H7 (cell line): ENCODE data around the gene NLK. TPM values are rescaled to one million over a fixed set of nuclear protein-coding genes. Genes with fewer than 3 reads are reported as not detected.
"Not testable (repeated sequence)": the region's sequence is repeated elsewhere in the genome, so short reads cannot be mapped to it uniquely, and the experiment has no call there.

Experiments
- DNase-seq: peaks from one replicate; pipeline ENCODE4 v3.0.0; 2012
- H3K27me3 ChIP-seq: 2 replicates; pipeline ENCODE4 v1.6.0; 2011; ENCODE audit warnings: mild to moderate bottlenecking, low read length; ENCODE audit not compliant: control insufficient read depth, insufficient read depth
- H3K36me3 ChIP-seq: replicated peaks from 2 replicates; pipeline ENCODE4 v1.5.1; 2011; ENCODE audit warnings: low read length; ENCODE audit not compliant: control insufficient read depth, insufficient read depth
- H3K4me3 ChIP-seq: 2 replicates; pipeline ENCODE4 v1.5.1; 2011; ENCODE audit warnings: low read depth, mild to moderate bottlenecking, control low read depth, low read length, moderate library complexity; ENCODE audit not compliant: insufficient read depth
- total RNA-seq: library from RNA; depleted of rRNA; stranded (reverse); fragments of >200 nt; shearing (Covaris generic); gene quantifications from 2 replicates; pipeline ENCODE4 v1.2.3, GENCODE V29; 2014

The NLK gene
- total RNA-seq, 1 experiment from 2014 or later: 20.4 TPM

- Histone ChIP-seq H3K27me3 (no peaks in the 10 kb centered on the region), H3K36me3 (no peaks in the 10 kb centered on the region), H3K4me3 (no peak overlapping the region)
- DNase-seq: no peak
Observed at GRCh38 chr17:28206292-28206691, 163.8 kb downstream of the NLK start.

- DNase-seq: no peak
- no peaks in the 10 kb centered on the region for H3K36me3 ChIP-seq
- no peak overlapping the region for H3K4me3 ChIP-seq
- no peaks in the 10 kb centered on the region for H3K27me3 ChIP-seq
Observed at GRCh38 chr17:28211811-28212210, 169.3 kb downstream of the NLK start.

GRCh38 chr17:28213578-28213977, 171.1 kb downstream of the NLK start:
- H3K36me3 ChIP-seq, DNase-seq, H3K27me3 ChIP-seq, H3K4me3 ChIP-seq: not testable (repeated sequence)

GRCh38 chr17:28216052-28216451, 173.6 kb downstream of the NLK start:
- Histone ChIP-seq H3K36me3 (no peaks in the 10 kb centered on the region), H3K4me3 (no peak overlapping the region), H3K27me3 (no peaks in the 10 kb centered on the region)
- DNase-seq: no peak

- Histone ChIP-seq H3K36me3 (no peaks in the 10 kb centered on the region), H3K4me3 (no peak overlapping the region), H3K27me3 (no peaks in the 10 kb centered on the region)
- DNase-seq: no peak
Observed at GRCh38 chr17:28216528-28216927, 174.1 kb downstream of the NLK start.

- no peak overlapping the region for H3K4me3 ChIP-seq
- H3K36me3 ChIP-seq: no peaks in the 10 kb centered on the region
- no peaks in the 10 kb centered on the region for H3K27me3 ChIP-seq
- DNase-seq: no peak
Observed at GRCh38 chr17:28219771-28220170, 177.3 kb downstream of the NLK start.

GRCh38 chr17:28221751-28222414, 179.4 kb downstream of the NLK start:
- no peaks in the 10 kb centered on the region for H3K27me3 ChIP-seq
- no peak for DNase-seq
- no peak overlapping the region for H3K4me3 ChIP-seq
- H3K36me3 ChIP-seq: no peaks in the 10 kb centered on the region

GRCh38 chr17:28225271-28225670, 182.8 kb downstream of the NLK start:
- Histone ChIP-seq H3K36me3 (no peaks in the 10 kb centered on the region), H3K4me3 (no peak overlapping the region), H3K27me3 (no peaks in the 10 kb centered on the region)
- no peak for DNase-seq

- no peak overlapping the region for H3K4me3 ChIP-seq
- no peaks in the 10 kb centered on the region for H3K27me3 ChIP-seq
- no peak for DNase-seq
- H3K36me3 ChIP-seq: no peaks in the 10 kb centered on the region
Observed at GRCh38 chr17:28225867-28226266, 183.4 kb downstream of the NLK start.

- DNase-seq: no peak
- Histone ChIP-seq H3K4me3 (peak overlapping the region; percentile 75), H3K36me3 (no peaks in the 10 kb centered on the region), H3K27me3 (no peaks in the 10 kb centered on the region)
Observed at GRCh38 chr17:28226563-28227315, 184.3 kb downstream of the NLK start.

- Histone ChIP-seq H3K36me3 (no peaks in the 10 kb centered on the region), H3K4me3 (peak overlapping the region; percentile 75), H3K27me3 (no peaks in the 10 kb centered on the region)
- peak; percentile 99 for DNase-seq
Observed at GRCh38 chr17:28227316-28228108, 185.0 kb downstream of the NLK start.

- peak; percentile 69 for DNase-seq
- Histone ChIP-seq H3K4me3 (peak overlapping the region; percentile 75), H3K27me3 (no peaks in the 10 kb centered on the region), H3K36me3 (no peaks in the 10 kb centered on the region)
Observed at GRCh38 chr17:28228109-28228840, 185.8 kb downstream of the NLK start.

- Histone ChIP-seq H3K4me3 (no peak overlapping the region), H3K27me3 (no peaks in the 10 kb centered on the region), H3K36me3 (no peaks in the 10 kb centered on the region)
- DNase-seq: no peak
Observed at GRCh38 chr17:28228986-28229729, 186.7 kb downstream of the NLK start.

GRCh38 chr17:28230011-28230410, 187.5 kb downstream of the NLK start:
- no peak overlapping the region for H3K4me3 ChIP-seq
- no peaks in the 10 kb centered on the region for H3K36me3 ChIP-seq
- no peaks in the 10 kb centered on the region for H3K27me3 ChIP-seq
- DNase-seq: no peak
